CD4-positive, alpha-beta T cell treated with Interleukin-4 for 4 hours (primary cell): Measurements from ENCODE around the gene HUWE1.
A peak's percentile ranks its signal among the peaks of the same experiment; 100 is the strongest.
"Not testable (repeated sequence)": the region's sequence is repeated elsewhere in the genome, so short reads cannot be mapped to it uniquely, and the experiment has no call there.

ENCODE experiments used
- DNase-seq: peaks from one replicate; pipeline ENCODE4 v3.0.0-alpha.2; 2020

Gene HUWE1, protein sequence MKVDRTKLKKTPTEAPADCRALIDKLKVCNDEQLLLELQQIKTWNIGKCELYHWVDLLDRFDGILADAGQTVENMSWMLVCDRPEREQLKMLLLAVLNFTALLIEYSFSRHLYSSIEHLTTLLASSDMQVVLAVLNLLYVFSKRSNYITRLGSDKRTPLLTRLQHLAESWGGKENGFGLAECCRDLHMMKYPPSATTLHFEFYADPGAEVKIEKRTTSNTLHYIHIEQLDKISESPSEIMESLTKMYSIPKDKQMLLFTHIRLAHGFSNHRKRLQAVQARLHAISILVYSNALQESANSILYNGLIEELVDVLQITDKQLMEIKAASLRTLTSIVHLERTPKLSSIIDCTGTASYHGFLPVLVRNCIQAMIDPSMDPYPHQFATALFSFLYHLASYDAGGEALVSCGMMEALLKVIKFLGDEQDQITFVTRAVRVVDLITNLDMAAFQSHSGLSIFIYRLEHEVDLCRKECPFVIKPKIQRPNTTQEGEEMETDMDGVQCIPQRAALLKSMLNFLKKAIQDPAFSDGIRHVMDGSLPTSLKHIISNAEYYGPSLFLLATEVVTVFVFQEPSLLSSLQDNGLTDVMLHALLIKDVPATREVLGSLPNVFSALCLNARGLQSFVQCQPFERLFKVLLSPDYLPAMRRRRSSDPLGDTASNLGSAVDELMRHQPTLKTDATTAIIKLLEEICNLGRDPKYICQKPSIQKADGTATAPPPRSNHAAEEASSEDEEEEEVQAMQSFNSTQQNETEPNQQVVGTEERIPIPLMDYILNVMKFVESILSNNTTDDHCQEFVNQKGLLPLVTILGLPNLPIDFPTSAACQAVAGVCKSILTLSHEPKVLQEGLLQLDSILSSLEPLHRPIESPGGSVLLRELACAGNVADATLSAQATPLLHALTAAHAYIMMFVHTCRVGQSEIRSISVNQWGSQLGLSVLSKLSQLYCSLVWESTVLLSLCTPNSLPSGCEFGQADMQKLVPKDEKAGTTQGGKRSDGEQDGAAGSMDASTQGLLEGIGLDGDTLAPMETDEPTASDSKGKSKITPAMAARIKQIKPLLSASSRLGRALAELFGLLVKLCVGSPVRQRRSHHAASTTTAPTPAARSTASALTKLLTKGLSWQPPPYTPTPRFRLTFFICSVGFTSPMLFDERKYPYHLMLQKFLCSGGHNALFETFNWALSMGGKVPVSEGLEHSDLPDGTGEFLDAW (N-terminal part only)

DNA sequence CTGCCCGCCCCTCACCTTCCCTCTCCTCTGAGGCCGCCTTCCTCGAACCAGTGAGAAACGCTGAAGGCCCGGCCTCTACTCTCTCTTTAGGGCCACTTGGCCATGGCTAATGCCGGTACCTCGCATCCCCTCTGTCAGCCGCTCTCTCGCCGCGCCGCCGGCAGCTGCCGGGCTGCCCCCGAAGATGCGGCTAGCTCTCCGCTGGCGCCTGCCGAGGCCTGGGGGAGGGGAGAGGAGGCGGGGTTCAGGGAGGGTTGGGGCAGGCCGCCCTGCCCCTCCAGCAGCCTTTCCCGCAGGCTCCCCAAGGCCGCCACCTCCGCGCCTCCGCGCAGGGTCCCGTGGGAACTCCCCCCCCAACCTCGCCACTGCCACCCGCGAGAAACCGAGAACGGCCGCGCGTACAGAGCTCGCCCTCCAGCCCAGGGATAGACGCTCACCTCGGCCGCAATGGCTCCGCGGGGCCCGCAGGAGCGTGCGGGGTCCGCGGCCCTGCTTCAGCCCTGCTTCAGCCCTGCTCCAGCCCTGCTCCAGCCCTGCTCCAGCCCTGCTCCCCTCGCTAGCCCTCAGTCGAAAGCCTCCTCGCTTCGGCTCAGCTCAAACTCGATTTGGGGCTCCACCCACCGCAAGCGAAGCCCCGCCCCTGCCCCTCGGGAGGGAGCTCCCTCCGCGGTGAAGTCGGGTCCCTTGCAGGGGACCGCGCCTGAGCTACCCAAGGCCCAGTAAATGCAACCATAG lies at the start of gene HUWE1:
HUWE1 (minus strand) TSS at position 569 of the 735 bp plus-strand sequence. CDS start 32,612 bp downstream, outside the sequence.
- peak; percentile 75 for DNase-seq

DNA sequence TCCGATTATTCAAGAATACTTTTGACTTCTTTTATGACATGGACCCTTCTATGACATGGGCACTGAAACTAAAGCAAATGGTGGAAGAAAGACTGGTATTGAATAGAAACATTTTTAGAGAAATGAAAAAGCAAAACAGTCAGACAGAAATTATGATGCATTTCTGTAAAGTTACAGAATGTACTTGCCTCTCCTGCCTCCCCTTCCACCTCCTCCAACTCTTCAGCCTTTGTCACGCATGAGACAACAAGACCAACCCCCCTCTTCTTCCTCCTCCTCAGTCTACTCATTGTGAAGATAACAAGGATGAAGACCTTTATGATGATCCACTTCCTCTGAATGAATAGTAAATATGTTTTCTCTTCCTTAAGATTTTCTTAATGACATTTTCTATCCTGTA lies 46.3 kb upstream of the HUWE1 start:
- DNase-seq = no peak

DNA sequence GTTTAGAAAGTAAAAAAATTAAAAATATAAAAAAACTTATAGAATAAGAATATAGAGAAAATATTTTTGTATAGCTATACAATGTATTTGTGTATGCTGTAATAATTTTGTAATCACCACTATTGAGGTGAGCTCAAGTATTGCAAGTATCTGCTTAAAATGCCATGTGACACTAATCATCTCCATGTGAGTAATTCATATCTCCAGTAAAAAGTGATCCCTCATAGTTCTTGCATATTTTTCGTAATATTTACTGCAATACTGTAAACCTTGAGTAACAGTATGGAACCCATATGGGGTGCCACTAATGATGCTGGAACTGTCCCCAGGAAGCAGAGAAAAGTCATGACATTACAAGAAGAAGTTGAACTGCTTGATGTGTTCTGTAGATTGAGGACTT lies 43.2 kb upstream of the HUWE1 start:
- DNase-seq = no peak

DNA sequence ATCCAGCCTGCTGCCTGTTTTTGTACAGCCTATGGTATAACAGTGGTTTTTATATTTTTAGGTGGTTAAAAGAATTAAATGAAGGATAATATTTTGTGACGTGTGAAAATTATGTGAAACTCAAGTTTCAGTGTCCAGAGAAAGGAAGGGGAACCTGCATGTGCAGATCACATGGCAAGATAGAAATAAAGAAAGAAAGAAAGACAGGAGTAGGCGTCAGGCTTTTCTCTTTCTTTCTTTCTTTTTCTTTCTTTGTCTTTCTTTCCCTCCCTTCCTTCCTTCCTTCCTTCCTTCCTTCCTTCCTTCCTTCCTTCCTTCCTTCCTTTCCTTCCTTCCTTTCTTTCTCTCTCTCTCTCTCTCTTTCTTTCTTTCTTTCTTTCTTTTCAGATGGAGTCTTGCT lies 42.0 kb upstream of the HUWE1 start:
- DNase-seq = no peak

DNA sequence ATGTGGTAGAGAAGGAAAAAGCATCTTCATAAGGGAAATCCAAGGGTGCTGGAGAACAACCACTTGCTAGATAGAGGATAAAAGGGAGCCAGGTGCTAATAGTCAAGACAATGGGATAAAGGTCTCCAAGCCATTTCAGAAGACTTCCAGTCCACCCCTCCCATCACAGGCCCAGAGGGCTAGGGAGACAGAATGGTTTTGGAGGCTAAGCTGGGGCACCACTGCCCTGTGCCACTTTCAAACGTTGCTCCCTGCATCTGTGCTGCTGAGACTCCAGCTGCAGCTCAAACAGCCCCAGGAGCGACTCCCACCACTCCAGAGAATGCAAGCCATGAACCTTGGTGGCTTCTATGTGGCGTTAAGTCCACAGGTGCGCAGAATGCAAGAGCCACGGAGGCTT lies 38.4 kb upstream of the HUWE1 start:
- no peak for DNase-seq

DNA sequence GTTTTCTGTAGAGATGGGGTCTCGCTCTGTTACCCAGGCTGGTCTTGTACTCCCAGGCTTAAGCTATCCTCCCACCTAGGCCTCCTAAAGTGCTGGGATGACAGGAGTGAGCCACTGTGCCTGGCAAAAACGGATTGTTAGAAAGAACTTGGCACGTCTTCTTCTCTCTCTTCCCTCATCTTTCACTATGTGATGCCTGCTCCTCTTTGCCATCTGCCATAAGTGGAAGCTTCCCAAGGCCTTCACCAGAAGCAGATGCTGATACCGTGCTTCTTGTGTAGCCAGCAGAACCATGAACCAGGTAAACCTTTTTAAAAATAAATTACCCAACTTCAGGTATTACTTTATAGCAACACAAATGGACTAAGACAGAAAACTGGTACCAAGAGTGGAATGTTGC lies 36.9 kb upstream of the HUWE1 start:
- DNase-seq = no peak

DNA sequence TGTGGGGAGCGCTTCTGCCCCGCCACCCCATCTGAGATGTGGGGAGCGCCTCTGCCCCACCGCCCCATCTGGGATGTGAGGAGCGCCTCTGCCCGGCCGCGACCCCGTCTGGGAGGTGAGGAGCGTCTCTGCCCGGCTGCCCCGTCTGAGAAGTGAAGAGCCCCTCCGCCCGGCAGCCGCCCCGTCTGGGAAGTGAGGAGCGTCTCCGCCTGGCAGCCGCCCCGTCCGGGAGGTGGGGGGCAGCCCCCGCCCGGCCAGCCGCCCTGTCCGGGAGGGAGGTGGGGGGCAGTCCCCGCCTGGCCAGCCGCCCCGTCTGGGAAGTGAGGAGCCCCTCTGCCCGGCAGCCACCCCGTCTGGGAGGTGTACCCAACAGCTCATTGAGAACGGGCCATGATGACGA lies 35.1 kb upstream of the HUWE1 start:
- not testable (repeated sequence) for DNase-seq

DNA sequence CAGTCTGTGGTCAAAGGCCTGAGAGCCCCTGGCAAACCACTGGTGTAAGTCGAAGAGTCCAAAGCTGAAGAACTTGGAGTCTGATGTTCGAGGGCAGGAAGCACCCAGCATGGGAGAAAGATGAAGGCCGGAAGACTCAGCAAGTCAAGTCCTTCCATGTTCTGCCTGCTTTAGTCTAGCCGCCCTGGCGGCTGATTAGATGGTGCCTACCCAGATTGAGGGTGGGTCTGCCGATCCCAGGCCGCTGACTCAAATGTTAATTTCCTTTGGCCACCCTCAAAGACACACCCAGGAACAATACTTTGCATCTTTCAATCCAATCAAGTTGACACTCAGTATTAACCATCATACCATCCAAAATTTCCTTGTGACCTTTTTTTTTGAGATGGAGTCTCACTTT lies 33.1 kb upstream of the HUWE1 start:
- not testable (repeated sequence) for DNase-seq

DNA sequence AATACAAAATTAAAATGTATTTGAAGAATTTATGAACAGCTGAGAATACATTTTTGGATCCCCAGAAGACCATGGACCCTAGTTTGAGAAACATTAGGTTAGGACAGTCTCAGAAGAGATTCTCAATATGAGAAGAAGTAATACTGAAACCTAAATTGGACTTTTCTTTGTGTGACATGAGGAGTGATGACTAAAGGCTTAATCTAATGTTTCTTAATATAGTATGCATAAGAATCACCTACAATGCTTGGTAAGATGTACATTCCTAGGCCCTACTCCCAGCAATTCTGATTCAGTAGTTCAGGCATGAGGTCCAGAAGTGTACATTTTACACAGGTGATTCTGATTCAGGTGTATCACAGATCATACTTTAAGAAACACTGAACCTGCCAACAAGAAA lies 31.6 kb upstream of the HUWE1 start:
- no peak for DNase-seq

DNA sequence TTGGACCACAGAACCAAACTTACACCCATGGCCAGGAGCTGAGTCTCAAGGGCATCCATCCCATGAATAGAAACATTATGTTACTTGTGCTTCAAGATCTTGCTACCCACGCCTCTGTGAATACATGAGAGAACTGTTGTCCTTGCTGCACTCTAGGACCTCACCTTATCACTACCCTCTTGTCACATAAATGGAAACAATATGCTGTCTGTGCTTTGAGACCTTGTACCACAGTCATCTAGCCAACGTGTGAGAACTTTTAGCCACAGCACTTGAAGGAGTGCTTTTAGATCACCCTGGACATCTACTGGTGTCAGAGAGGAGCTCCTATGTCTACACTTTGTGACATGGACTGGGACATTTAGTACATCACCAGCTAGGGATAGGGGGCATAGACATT lies 30.7 kb upstream of the HUWE1 start:
- no peak for DNase-seq

DNA sequence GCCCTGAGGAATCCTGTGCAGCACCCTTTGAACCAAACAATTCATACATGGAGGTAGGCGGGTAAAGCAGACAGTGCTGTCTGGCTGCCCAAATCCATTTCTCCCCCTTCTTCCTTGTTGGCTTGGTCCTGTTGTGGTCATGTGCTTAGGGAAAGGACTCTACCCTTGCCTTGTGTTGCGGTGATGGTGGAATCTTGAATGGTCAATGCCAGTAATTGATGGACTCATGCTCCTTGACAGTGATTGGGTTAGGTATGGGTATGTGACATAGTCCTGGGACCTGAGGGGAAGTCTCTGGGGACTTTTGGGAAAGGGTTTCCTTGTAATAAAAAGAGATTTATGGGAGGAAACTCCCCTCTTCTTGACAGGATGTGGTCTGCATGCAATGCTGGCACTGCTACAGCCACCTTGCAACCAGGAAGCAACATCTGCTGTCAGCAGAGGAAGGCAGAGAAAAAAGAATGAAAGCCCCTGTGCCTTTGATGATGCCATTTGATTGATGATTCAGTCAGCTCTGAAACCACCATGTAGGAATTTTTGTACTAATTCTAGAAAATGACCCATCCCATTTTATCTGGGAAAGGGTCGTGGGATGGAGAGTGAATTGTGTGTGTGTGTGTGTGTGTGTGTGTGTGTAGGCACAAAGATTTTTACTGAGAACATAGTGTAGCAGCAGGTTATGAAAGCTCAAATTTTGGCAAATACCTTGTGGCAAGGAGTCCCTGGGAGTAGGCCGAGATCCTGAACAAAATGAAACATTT lies 30.0 kb upstream of the HUWE1 start:
- DNase-seq = peak; percentile 61

DNA sequence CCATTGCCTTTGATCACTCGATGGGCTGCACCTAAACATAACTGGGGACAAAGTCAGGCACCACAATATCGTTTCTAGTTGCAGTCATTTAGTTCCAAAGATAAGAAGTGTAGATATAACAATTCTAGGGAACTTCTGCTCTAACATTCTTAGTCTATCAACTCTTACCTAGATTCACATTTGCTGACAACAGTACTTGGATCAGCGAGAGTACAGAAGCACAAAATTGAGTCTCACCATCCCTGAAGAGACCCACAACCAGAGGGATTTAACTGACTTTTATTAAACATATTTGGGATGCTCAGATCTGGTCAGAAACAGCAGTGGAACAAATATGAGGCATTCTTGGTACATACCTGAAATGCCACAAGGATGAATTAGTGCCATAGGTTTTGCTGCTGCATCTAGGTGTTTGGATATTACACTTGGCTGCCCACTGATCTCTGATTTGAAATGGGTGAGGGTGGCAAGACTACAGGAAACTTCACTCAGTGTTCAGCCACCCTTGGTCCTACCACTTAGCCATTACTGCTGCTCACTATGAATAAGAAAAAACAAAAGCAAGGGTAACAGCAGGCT lies 28.9 kb upstream of the HUWE1 start:
- DNase-seq = peak; percentile 27

DNA sequence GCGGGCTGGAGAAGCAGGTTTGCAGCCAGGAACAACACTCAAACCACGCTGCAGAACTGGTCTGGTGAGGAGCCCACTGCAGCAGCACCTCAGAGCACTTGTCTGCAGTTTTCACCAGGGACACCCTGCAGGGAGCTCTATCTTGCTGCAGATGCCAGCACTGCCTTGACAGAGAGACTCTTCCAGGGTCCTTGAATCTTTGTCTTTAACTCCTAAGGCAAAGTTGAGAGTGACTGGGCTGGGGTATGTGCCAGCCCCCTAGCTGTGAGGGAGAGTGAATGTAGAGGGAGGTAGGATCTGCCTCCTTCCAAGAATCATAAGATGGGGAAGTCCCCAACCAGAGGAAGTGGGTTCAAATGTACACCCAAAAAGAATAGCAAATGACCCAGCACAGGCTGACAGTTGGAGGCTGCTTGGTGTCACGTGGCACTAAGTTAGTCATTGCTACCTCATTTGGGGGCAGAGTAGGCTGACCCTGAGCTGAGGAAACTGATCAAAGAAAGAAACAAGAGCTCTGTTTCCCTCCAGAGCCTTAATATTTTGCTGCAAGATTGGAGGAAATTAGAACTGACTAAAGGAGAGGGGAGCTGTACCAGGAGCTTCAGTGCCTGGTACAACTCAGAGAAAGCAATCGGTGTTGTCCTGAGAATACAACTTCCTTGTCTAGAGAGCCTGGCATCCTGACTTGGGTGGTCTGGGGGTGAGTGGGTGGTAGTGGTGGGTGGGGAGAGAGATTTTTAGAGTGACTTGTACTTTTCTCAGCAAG lies 28.2 kb upstream of the HUWE1 start:
- peak; percentile 83 for DNase-seq

DNA sequence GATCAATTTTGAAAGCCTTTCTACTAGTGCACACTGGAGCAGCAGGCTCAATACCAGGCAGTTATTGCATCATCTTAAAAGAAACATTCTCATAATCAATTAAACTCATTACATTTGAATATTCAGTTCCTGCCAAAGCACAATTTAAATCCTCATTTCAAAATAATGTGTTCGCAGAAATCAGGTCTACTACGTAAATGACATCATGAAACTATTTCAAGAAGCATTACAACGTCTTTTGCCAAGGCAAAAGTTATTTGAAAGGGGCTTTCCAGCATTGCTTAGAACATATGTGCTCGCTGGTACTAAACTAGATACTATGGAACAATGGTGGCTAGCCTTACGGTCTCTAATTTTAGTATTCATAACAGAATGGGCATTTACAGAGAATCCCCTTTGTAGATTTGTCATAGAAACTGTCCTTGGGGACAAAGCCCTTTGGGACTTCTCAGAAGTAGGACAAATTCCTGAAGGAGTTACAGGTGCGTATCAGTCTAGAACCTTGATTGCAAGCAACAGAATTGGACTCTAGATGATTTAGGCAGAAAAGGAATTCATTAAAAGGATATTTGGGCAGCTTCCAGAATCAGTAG lies 27.6 kb upstream of the HUWE1 start:
- DNase-seq = peak; percentile 52

DNA sequence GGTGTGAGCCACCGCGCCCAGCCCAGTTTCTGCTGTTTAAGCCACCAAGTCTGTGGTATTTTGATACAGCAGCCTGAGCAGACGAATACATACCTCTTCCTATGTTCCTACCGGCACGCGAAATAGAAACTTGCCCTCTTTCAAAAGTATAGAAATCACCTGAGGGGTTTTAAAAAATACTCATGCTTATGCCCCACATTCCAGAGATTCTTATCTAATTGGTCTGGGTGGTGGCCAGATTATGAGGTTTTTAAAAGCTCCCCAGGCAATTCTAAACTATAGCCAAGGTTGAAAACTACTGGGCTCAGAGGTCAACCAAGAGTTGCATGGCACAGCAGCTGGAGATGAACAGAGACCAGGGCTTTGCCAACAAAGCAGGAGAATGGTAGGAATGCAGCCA lies 24.9 kb upstream of the HUWE1 start:
- no peak for DNase-seq

DNA sequence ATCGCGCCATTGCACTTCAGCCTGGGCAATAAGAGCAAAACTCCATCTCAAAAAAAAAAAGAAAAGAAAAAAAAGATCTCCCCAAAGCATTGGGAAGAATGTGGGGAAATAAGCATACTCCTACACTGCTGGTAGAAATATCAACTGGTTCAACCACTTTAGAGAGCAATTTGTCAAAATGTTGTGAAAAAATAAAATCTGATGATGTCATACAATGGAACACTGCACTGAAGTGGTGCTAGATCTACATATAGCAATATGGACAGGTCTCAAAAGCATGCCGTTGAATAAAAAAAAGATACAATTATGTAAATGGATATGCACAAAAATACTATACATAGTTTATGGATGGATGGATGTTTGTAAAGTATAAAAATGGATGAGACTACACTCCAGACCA lies 18.3 kb upstream of the HUWE1 start:
- DNase-seq = no peak

DNA sequence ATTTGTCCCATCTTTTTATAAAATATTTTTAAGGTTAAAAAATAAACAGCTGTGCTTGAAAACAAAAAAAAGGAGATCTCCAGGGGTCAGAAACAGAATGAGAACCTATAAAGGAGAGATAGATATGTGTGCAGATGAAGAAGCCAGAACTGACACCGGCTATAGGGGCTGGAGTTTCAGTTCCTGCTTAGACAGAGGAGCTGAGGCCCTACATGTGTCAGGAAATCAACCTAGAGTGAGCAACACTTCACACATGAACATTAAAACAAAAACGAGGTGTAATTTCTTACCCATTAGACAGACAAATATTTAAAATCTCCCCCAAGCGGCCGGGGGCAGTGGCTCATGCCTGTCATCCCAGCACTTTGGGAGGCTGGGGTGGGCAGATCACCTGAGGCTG lies 17.8 kb upstream of the HUWE1 start:
- no peak for DNase-seq

DNA sequence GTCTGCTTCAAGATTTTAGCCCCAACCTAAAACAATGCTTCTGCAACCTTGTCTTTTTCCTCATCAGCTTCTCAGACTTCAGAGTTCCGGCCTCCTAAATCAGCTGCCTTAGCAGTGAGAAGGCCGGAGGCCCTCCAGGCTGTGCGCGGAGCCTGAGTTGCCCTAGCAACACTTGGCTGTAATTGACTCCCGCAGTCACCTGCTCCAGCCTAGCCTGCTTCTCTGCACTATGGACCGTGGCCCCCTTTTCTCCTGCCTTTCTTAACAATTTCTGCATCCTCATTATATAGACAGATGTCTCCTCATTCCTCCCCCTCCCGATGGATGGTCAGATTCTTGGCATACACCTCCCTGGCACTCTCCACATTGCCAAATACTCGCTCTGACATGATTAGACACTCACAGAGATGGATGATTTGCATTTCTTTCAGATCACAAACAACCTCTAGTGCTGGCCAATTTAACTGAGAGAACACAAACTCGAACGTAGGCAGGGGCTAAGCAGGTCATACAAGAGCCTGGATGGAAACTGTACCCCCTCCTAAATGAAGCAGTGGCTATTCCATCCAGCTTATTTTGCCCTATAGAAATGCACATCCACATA lies 9.5 kb upstream of the HUWE1 start:
- DNase-seq = no peak

DNA sequence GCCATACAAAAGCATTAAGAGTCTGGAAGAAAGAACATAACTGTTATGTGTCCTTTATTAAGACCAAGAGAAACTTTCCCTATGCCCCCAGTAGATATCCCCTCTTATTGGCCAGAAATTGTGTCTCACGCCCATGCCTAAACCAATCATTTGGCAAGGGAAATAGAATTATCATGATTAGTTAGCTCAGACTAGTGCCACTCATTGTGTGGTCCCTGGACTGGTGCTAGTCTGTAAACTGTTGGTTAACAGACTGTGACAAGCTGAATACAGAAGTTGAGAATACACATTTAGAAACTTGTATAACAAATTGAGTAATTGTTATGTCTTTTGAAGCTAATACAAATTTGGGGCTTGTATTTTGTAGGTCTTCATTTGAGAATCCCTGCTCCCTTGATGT lies 8.1 kb upstream of the HUWE1 start:
- DNase-seq = no peak

DNA sequence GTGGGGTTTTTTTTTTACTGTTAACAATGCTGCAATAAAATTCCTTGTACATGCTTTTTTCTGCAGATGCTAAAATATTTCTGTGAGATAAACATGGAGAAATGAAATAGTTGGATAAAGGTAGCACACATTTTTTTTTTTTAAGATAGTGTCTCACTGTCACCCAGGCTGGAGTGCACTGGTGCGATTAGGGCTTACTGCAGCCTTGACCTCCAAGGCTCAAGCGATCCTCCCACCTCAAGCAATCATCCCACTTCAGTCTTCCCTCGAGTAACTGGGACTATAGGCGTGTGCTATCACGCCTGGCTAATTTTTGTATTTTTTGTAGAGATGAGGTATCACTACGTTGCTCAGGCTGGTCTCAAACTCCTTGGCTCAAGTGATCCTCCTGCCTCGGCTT lies 1.8 kb upstream of the HUWE1 start:
- no peak for DNase-seq
